AML-193 (cell line): ENCODE data around the gene SH3PXD2B.

ENCODE experiments used
- DNase-seq, 2 experiments: peaks; one replicate each; lab custom pipeline; 2025; lab: John Stamatoyannopoulos, UW

The SH3PXD2B gene

DNA sequence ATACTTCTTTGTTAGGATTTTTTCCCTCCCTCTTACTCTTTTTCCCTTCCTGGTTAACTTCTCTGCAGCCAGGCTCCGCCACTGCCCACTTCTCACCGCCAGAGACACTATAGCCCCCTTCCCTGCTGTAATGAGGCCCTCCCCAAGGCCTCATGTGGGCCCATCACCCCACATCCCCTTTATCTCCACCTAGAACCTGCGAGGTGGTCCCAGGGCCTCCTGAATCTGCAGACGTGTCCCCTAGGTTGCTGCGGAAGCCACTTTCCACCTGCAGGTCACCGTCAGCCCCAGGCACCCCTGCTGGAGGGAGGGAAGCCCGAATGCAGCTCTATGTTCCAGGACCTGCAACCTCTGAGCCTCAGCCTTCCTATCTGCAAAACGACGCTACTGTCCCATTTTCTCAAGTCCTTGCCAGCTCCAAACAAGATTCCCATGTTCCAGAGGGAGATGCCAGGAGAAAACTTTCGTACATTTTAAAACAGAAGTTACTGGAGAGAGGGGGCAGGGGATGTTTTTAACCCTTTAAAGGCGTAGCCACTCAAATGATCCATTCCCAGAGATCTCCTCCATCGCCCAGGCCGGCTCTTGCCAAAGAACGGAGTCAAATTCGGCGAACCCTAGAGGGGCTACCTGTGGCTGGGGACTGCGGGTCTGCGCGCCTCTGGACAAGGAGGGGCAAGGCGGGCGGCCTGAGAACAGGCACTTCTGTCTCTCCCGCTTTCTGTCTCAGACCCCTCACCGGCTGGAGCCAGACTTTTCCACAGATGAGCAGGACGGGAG lies 929 bp downstream of the SH3PXD2B start:
- no peak for DNase-seq

DNA sequence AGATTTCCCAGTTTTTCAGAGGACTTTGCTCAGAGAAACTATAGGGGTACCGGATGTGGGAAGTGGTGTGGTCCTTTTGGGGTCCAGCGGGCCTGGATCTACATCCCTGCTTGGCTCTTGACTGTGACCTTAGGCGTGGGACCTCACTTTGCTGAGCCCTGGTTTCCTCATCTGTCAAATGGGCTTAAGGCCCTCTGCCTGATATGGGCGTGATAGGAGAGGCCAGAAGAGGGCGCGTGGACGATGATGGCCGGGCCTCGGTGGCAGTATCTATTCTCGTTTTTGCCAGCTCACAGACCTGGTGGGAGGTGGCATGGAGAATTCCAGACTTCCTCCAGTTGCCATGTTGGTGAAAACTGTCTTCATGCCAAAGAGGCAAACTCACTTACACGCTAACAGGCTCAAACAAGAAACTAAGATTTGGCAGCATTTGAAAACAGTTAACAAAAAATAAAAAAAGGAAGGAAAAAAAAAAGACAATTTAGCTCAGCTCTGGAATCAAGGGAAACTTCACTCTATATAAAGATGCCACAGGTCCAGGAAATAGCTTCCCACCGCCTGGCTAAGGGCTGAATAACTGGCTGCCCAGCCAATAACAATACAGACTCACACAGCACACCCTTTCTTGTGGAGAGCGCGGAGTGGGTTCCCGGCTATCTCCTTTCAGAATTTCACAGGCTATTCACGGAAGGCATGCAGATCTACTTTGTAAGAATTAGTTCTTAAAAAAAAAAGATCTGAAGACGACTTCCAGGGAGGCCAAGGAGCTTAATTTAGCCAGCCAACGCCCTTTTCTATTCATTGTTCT lies 1.7 kb downstream of the SH3PXD2B start:
- no peak for DNase-seq

DNA sequence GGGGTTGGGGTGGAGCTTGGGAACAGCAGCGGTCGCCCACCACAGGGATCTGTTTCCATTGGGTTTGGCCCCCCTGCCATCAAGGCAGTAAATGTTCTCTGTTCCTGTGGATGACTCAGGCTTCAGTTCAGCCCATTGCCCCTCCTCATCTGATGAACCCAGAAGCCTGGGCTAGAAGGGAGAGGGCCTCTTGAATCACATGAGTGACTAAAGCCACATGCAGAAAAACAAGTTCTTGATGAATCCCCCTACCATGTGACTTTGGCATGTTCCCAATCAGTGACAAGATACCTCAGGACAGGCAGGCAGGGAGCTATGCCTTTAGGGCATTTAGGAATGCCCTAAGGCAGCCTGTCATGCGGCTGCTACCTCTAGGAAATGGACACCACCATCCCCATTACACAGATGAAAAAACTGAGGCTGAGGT lies 2.5 kb downstream of the SH3PXD2B start:
- no peak for DNase-seq

DNA sequence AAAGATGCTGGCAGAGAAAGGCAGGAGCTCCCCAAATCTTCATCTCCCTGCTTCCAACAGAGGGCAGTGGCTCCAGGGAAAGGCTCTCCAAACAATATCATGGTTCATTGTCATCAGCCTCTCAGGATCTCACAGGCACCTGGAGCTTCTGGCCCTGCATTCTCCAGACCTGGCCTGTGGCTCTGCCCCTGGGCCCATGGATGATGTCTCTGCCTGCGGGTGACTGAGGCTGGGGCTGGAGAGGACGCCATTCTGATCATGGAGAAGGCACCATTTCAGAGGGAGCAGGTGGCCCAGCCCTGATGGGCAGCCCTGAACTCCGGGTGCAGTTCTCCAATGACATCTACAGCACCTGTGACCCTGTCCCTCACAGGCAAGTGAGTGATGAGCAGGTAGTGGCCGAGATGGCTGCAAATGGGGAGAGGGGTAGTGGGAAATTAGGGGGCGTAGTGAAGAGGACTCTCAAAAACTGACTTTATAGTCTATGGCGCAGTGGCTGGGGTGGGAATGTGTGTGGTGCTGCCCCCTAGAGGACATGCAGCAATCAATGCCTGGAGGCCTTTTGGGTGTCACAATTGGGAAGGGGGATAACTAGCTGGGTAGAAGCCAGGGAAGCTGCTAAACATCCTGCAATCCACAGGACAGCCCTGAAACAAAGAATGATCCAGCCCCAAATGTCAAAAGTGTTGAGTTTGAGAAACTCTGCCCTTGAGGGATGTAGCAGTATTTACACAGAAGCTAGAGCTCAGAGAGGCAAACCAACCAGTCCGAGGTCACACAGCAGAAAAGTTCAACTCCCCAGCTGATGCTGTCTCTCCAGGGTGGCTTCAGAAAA lies 3.2 kb downstream of the SH3PXD2B start:
- DNase-seq, result peak; percentile 30 to 33

DNA sequence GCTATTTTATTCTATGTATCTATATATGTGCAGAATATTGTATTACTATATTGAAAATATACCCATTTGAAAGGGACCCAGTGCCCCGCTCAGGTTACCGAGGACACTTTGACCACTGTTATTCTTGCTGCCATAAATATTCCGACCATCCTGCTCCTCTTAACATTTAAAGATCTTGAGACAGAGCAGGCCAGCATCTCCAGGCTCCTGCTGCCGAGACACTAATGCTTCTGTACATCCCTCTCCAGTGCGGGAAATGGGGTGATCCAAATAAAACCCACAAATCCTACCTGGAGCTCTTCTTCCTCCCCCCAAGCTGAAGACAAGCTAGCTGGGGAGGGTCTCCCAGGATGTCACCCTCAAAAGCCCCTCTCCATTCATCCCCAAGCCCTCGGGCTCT lies 3.9 kb downstream of the SH3PXD2B start:
- DNase-seq, result no peak

DNA sequence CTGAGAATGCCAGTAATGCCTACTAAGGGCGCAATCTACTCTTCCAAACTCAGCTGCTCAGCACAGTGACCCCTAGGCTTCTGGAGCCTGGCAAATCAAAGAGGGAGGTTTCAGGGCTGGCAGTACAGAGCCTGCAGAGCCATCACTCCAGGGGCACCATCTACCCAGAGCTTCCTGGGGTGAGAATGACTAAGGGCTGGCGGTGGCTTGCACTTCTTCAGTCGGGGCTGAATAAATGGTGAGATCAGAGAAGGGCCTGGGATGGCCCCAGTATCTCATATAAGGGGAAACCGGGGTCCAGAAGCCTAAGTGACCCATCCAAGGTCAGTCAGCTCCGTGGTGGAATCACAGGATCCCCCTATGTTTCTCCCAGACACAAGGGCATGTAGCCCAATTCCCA lies 5.3 kb downstream of the SH3PXD2B start:
- DNase-seq, result no peak

GRCh38 chr5:172447646-172448365 lies 6.5 kb downstream of the SH3PXD2B start:
- DNase-seq, result no peak

DNA sequence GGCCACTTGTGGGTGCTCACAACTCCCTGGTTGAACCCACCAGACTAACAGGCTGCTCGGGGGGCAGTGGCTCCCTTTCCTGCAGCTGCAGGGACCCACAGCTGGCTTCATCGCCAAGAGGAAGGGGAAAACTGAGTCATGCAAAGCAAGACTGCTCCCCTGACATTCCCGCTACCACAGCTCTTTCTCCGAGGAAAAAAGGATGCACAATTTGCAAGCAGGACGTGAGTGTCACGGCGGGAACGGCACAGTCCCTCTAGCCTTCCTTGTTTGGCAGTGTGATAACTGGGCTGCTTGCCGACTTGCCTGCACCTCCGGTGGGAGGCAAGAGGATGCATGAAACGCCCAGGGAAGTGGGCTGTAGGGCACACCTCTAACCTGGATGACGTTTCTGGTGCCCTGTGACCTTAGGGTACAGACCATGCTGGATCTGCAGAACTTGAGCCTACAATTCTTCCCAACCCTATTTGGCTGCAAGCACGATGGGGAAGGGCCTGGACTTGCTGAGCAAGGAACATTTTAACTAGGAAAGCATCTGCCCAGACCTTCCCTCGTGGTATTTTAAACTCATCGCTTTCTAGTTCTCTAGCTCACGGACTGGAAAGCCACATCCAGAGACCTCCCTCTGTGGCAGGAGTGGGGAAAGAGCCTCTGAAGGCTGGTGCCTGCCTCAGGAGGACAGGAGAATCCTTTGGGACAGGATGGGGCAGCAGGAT lies 7.8 kb downstream of the SH3PXD2B start:
- no peak for DNase-seq

DNA sequence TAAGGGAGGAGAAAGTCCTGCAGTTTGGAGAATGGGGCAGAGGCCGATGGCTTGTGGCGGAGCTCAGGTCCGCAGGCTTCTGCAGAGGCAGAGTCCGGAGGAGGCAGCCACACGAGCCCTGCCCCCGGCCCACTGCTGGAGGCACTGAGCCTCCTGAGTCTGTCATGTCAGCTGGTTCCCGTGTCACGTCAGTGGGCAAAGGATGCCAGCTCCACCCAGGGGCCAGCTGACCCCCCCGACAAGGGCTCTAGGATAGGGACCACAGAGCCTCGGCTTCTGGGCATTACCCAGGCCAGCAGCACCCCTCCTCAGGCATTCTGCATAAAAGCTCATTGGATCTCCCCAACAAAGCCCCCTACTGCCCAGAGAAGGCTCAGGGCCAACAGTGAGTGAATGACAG lies 8.5 kb downstream of the SH3PXD2B start:
- no peak for DNase-seq

DNA sequence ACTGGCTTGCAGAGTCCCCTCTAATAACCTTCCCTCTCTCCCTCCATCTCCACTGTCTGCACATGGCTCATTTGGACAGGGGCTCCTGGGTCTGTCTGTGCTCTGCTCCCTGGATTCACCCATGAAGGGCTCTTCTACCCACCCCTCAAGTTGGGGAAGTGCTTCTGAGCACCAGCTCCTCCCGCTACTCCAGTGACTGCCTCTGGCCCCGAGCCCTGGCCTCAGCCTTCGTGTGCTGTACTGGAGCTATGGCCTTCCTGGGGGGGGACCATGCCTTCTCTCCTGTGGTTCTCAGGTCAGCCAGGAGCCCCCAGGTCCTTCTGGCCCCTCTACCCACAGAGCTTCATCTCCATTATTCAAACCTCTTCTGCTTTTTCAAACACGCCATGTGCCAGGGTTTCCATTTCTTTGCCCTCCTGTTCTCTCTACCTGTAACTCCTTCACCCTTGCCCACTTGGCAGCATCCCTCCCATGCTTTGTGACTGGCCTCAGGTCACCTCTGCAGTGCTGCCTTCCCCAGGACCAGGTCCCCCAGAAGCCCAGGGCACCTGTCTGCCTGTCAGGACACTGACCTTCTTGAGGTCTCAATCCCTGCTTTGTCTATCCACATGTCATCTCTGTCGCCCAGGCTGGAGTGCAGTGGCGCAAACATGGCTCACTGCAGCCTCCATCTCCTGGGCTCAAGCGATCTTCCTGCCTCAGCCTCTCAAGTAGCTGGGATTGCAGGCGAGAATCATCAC lies 9.5 kb downstream of the SH3PXD2B start:
- DNase-seq, result no peak

- no peak for DNase-seq
These were observed 10.2 kb downstream of the SH3PXD2B start for GRCh38 chr5:172444110-172444510.

DNA sequence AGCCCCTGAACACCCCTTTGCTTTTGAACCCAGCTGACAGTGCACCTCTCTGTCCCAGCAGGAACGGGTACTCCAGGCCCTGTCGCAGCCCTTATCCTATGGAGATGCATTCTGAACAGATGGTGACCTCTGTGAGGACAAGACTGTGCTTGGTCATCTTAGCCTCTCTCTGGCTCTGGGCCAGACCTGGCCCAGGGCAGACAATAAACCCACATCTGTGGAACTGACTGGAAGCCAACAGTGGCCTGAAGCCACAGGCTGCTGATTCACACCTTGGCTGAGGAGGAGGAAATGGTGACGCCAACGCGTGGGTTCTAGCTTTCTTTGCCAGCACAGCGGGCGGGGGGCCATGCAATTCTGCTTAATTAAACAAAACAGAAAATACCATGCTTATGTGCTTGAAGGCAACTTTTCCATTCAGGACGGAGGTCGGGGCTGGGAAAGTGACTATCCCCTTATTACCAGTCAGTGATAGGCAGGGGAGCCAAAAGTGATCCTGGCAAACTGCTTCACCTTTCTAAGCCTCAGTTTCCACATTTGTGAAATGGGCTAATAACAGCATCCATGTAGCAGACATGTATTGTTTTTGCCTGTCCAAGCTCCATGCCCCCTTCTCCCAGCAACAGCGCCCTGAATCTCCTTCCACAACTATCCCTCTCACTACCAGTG lies 10.8 kb downstream of the SH3PXD2B start:
- peak; percentile 50 to 55 for DNase-seq

DNA sequence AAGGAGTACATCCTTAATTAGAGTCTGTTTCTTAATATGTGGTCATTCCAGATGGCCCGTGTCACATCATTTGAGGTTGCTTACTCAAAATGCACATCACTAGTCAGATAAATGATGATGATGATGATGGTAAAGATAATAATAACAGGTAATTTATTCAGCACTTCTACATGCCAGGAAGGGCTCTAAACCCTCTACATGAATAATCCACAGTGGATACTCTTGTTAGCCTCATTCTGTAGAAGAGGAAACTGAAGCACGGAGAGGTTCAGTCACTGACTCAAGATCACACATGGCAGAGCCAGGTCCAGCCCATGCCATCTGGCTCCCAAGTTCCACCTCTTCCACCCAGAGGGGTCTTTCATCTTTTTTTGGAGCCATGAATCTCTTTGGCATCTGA lies 11.7 kb downstream of the SH3PXD2B start:
- DNase-seq, result no peak

DNA sequence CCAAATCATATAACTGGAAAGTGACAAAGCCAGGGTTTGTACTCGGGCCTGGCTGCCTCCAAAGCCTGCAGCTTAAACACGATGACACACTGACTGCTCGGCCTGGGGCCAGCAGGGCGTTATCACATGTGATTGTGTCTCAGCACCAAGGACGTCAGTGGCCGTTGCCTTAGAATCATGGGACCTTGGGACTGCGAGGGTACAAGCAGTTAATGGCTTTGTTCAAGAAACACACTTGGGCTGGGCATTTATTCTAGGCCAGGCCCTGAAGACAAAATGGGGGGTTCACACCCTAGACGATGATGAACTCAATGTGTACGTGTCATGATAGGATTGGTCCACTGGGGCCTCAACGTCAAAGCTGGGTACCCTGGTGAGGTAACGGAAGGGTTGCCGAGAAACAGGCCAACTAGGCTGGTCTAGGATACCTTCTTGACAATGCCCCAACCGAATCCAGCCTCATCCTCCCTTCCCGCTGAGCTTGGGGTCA lies 13.0 kb downstream of the SH3PXD2B start:
- DNase-seq, result no peak

- no peak for DNase-seq
These were observed 13.8 kb downstream of the SH3PXD2B start for GRCh38 chr5:172440486-172440885.

DNA sequence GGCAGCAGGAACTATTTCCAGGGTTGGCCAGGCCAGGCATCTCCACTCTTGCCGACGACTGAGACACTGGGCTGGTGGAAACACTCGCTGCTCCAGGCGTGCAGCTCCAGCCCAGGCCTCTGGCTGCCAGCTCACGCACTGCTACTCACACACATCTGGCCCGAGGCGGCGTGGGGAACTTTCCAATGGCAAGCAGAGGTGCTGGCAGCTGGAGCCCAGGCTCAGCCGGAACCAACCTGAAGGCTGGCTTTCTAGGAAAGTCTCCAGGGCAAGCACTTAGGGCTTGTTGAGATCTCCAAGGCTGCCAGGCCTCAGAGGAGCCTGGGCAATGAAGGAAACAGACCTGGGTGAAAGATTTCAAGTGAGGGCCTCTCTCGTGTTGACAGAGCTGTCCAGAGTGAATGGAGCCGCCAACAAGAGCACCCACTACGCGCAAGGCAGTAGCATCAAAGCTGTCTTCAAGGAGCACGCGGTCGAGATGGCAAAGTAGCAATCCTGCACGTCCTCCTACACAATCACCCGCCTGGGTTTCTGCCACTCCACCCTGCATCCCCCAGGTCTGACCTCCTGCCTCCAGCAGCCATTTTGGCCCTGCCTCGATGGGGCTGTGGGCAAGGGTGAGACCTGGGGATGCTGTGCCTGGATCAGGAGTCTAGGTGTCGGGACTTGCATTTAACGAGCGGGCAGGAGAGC lies 14.4 kb downstream of the SH3PXD2B start:
- DNase-seq, result no peak

DNA sequence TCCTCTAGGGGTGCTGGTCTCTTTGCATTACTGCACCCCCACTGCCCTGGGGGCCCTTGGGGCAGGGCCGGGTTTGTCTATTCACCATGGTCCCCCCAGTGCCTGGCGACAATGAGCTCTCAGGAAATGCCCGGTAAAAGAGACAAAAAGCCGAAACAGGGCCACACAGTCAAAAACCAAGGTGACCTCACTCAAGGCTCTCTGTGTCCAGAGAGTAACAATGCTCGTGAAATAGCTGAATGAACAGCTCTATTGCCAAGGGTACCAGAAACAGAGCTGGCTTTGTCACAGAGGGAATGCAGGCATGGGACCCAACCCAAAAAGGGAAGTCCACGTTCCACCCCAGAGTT lies 16.0 kb downstream of the SH3PXD2B start:
- DNase-seq, result no peak

DNA sequence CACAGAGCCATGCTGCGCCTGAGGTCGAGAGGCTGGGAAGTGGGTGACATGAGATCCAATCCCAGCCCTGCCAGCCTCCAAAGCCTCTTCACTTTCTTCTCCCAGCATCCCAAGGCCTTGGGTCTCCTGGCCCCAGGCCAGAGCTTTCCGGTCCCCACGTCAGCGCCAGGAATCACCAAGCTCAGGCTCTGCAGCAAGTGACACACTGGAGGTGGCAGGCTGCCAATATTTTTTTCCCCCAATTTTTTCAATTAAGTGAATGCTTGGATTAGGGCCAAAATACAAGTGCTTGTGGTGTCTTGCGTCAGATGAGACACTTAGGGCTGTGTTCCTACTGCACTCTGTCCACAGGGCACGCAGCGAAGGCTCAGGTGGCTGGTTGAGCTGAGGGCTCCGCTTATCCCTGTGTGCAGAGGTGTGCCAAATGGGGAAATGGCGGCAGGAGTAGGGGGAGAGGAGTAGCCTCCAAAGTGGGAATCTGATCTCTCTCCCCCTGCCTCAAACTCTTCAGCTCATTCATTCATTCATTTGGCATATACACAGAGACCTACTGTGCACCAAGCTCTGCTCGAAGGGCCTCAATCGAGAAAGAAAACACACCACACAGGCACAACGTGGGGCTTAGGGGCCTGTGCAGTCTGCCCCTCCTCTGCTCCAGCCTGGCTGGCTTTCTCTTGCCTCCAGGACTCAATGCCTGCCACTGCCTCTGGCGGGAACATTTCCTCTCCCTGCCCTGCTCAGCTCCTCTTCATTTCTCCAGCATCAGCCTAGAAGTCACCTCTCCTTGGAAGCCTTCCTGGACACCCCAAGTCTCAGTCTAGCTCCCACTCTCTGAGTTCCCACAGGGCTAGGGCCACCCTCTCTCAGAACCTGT lies 16.6 kb downstream of the SH3PXD2B start:
- peak in 1 of 2 experiments; percentile 22 for DNase-seq
